ENCODE results near the gene GPR143.

The GPR143 gene

GRCh38 chrX:9707306-9708033 is 58.2 kb downstream of the GPR143 start:
- no peak for DNase-seq

- DNase-seq: no peak
Observed at GRCh38 chrX:9706421-9706820, 59.2 kb downstream of the GPR143 start.

GRCh38 chrX:9704876-9705465 is 60.7 kb downstream of the GPR143 start:
- DNase-seq: no peak

GRCh38 chrX:9703406-9703805 is 62.2 kb downstream of the GPR143 start:
- DNase-seq: no peak

- DNase-seq: no peak
Observed at GRCh38 chrX:9701790-9702189, 63.9 kb downstream of the GPR143 start.

- DNase-seq: no peak
Observed at GRCh38 chrX:9700555-9700954, 65.1 kb downstream of the GPR143 start.

GRCh38 chrX:9698576-9698975 is 67.1 kb downstream of the GPR143 start:
- no peak for DNase-seq

GRCh38 chrX:9693307-9694001 is 72.2 kb downstream of the GPR143 start:
- no peak for DNase-seq

GRCh38 chrX:9690046-9690445 is 75.6 kb downstream of the GPR143 start:
- DNase-seq: no peak

GRCh38 chrX:9688833-9689232 is 76.8 kb downstream of the GPR143 start:
- DNase-seq: no peak

GRCh38 chrX:9687899-9688298 is 77.7 kb downstream of the GPR143 start:
- DNase-seq: no peak

GRCh38 chrX:9683350-9683749 is 82.3 kb downstream of the GPR143 start:
- DNase-seq: no peak

- no peak for DNase-seq
Observed at GRCh38 chrX:9682861-9683260, 82.8 kb downstream of the GPR143 start.

- DNase-seq: peak; percentile 8
Observed at GRCh38 chrX:9682456-9682855, 83.2 kb downstream of the GPR143 start.

- peak; percentile 17 for DNase-seq
Observed at GRCh38 chrX:9681422-9681821, 84.2 kb downstream of the GPR143 start.

GRCh38 chrX:9681011-9681410 is 84.6 kb downstream of the GPR143 start:
- no peak for DNase-seq

GRCh38 chrX:9678215-9678965 is 87.3 kb downstream of the GPR143 start:
- no peak for DNase-seq

GRCh38 chrX:9677098-9677739 is 88.4 kb downstream of the GPR143 start:
- peak; percentile 45 for DNase-seq

GRCh38 chrX:9676738-9677097 is 88.9 kb downstream of the GPR143 start:
- DNase-seq: no peak

GRCh38 chrX:9676306-9676705 is 89.3 kb downstream of the GPR143 start:
- peak; percentile 49 for DNase-seq

All from fibroblast of skin of right biceps (primary cell).